HCT116 (cell line): ENCODE data around the gene LHX1.

Experiments
- EZH2 ChIP-seq: fragments of 200-600 bp; sonication (generic); IDR thresholded peaks from 2 replicates; pipeline ENCODE4 v1.6.1; 2017; ENCODE audit warnings: antibody characterized with exemption, mixed run types
- EZH2phosphoT487 ChIP-seq: fragments of 200-600 bp; IDR thresholded peaks from 2 replicates; pipeline ENCODE4 v1.6.1; 2018; ENCODE audit warnings: antibody characterized with exemption, borderline replicate concordance
- JUND ChIP-seq: IDR thresholded peaks from 2 replicates; pipeline ENCODE4 v1.6.1; 2012
- POLR2A ChIP-seq: IDR thresholded peaks from 2 replicates; pipeline ENCODE4 v1.7.0; 2011; ENCODE audit warnings: borderline replicate concordance; ENCODE audit not compliant: insufficient read depth, insufficient read length; ENCODE audit errors: extremely low read depth
- POLR2AphosphoS5 ChIP-seq: IDR thresholded peaks from 2 replicates; pipeline ENCODE4 v1.6.1; 2011; ENCODE audit warnings: mild to moderate bottlenecking, low read depth, low read length, moderate library complexity
- RAD21 ChIP-seq: IDR thresholded peaks from 2 replicates; pipeline ENCODE4 v1.6.1; 2012; ENCODE audit warnings: low read depth, mild to moderate bottlenecking
- SIN3A ChIP-seq: IDR thresholded peaks from 2 replicates; pipeline ENCODE4 v1.6.1; 2012; ENCODE audit warnings: low read depth
- SP1 ChIP-seq: IDR thresholded peaks from 2 replicates; pipeline ENCODE4 v1.6.1; 2012; ENCODE audit warnings: low read depth
- TF ChIP-seq, protein P1 (sequence below), 3 experiments: fragments of 200-600 bp in 1 of 3; sonication (generic) in 1 of 3; IDR thresholded peaks in 2 of 3; conservative IDR thresholded peaks in 1 of 3; 2 replicates each; pipeline ENCODE4 v1.5.1; 2012 to 2017; ENCODE audit warnings: low read depth in 2 of 3, low read length in 2 of 3, antibody characterized with exemption in 1 of 3, borderline replicate concordance in 1 of 3, control low read depth in 1 of 3, mild to moderate bottlenecking in 1 of 3, mixed read lengths in 1 of 3, mixed run types in 1 of 3, moderate library complexity in 1 of 3; ENCODE audit not compliant: insufficient read depth in 1 of 3

DNA sequence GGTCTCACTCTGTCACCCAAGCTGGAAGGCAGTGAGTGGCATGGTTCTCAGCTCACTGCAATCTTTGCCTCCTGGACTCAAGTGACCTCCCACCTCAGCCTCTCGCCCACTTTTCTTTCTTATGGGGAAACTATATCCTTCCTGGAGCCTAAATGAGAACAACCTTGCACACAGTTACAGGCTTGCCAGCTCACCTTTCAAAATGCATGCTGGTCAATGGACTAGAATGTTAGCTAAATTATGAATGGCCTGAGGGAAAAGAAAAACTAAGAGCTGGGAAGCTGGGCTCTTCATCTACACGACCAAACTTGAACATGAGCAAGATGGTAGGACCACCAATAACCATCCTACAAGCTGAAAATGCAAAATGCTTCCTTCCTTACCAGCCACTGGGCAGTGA is 10.6 kb upstream of the LHX1 start:
- TF ChIP-seq, protein P1, sequence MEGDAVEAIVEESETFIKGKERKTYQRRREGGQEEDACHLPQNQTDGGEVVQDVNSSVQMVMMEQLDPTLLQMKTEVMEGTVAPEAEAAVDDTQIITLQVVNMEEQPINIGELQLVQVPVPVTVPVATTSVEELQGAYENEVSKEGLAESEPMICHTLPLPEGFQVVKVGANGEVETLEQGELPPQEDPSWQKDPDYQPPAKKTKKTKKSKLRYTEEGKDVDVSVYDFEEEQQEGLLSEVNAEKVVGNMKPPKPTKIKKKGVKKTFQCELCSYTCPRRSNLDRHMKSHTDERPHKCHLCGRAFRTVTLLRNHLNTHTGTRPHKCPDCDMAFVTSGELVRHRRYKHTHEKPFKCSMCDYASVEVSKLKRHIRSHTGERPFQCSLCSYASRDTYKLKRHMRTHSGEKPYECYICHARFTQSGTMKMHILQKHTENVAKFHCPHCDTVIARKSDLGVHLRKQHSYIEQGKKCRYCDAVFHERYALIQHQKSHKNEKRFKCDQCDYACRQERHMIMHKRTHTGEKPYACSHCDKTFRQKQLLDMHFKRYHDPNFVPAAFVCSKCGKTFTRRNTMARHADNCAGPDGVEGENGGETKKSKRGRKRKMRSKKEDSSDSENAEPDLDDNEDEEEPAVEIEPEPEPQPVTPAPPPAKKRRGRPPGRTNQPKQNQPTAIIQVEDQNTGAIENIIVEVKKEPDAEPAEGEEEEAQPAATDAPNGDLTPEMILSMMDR (IDR thresholded peaks at IDR 0.05 in 2 of 3, conservative IDR thresholded peaks at IDR 0.05 in 1 of 3; ENCODE audit: borderline replicate concordance in 1 of 3, insufficient read depth in 1 of 3, low read depth in 2 of 3, low read length in 2 of 3) = no peak
- no peak for TF ChIP-seq SIN3A
- no peak for TF ChIP-seq EZH2phosphoT487
- TF ChIP-seq EZH2 = no peak
- TF ChIP-seq POLR2AphosphoS5 = no peak
- TF ChIP-seq JUND = no peak
- TF ChIP-seq RAD21 = no peak
- TF ChIP-seq POLR2A = no peak
- TF ChIP-seq SP1 = no peak
